HepG2 (cell line): ENCODE measurements around the gene PPOX. TPM values are rescaled to one million over a fixed set of nuclear protein-coding genes. Genes with fewer than 3 reads are reported as not detected.

Experiments
- AGO1 ChIP-seq: fragments of 200-400 bp; formaldehyde crosslinking; IDR thresholded peaks from 2 replicates; pipeline ENCODE4 v1.6.1; 2017; ENCODE audit warnings: mild to moderate bottlenecking, low read depth, low read length, moderate library complexity; ENCODE audit not compliant: poor library complexity, severe bottlenecking
- HMG20B ChIP-seq: conservative IDR thresholded peaks from 2 replicates; pipeline ENCODE4 v1.6.1; 2016; ENCODE audit warnings: missing genetic modification reagents, missing compliant biosample characterization
- IKZF1 ChIP-seq: fragments of 450-650 bp; IDR thresholded peaks from 2 replicates; pipeline ENCODE4 v1.7.1; 2016
- MTA1 ChIP-seq: sonication (generic); formaldehyde crosslinking; IDR thresholded peaks from 2 replicates; pipeline ENCODE4 v1.4.0; 2020; ENCODE audit warnings: missing genetic modification reagents, mild to moderate bottlenecking, borderline replicate concordance
- U2AF1 ChIP-seq: fragments of 200-400 bp; formaldehyde crosslinking; optimal IDR thresholded peaks from 2 replicates; pipeline ENCODE3; 2017; ENCODE audit warnings: mild to moderate bottlenecking, low read depth, low read length
- ZNF567 ChIP-seq: sonication (generic); formaldehyde crosslinking; IDR thresholded peaks from 2 replicates; pipeline ENCODE4 v1.8.1; 2023; ENCODE audit warnings: mild to moderate bottlenecking, missing genetic modification reagents, borderline replicate concordance
- ZNF607 ChIP-seq: sonication (generic); formaldehyde crosslinking; IDR thresholded peaks from 2 replicates; pipeline ENCODE4 v1.5.1; 2020; ENCODE audit warnings: missing genetic modification reagents, mild to moderate bottlenecking, borderline replicate concordance
- ZNF816 ChIP-seq: sonication (generic); formaldehyde crosslinking; IDR thresholded peaks from 2 replicates; pipeline ENCODE4 v1.8.0; 2022; ENCODE audit warnings: missing genetic modification reagents, mild to moderate bottlenecking, borderline replicate concordance
- ZSCAN12 ChIP-seq: sonication (generic); formaldehyde crosslinking; IDR thresholded peaks from 2 replicates; pipeline ENCODE4 v1.9.0; 2021; ENCODE audit warnings: mild to moderate bottlenecking, missing genetic modification reagents
- polyA plus RNA-seq, 8 experiments: library from polyadenylated mRNA; depleted of rRNA in 3 of 8; stranded (reverse) in 7 of 8; unstranded in 1 of 8; fragments of >200 nt; fragmentation: Illumina TruSeq in 4 of 8; extraction: Trizol in 4 of 8; gene quantifications; 2 replicates each; pipeline versions ENCODE4 v1.2.1 to v1.2.3, GENCODE V29; 2011 to 2016; ENCODE audit warnings: low read depth in 4 of 8, missing spikeins in 1 of 8, mixed read lengths in 1 of 8; ENCODE audit not compliant: insufficient read depth in 1 of 8
- total RNA-seq, 5 experiments: library from RNA; depleted of rRNA; stranded (reverse); fragments of >200 nt; fragmentation: Illumina TruSeq; extraction: Trizol; gene quantifications; 2 replicates each; pipeline ENCODE4 v1.2.3, GENCODE V29; 2016; ENCODE audit warnings: low read depth in 1 of 5
- TF ChIP-seq, protein P1 (sequence below): sonication (generic); formaldehyde crosslinking; IDR thresholded peaks from 2 replicates; pipeline ENCODE4 v1.4.0; 2020; ENCODE audit warnings: mild to moderate bottlenecking, low read depth, missing genetic modification reagents
- TF ChIP-seq, protein P2 (sequence below): sonication (generic); formaldehyde crosslinking; IDR thresholded peaks from 2 replicates; pipeline ENCODE4 v1.4.0; 2020; ENCODE audit warnings: mild to moderate bottlenecking, missing genetic modification reagents
- TF ChIP-seq, protein P3 (sequence below): IDR thresholded peaks from 2 replicates; pipeline ENCODE4 v1.6.1; 2016; ENCODE audit warnings: missing compliant biosample characterization, missing genetic modification reagents, borderline replicate concordance
- TF ChIP-seq, protein P4 (sequence below): sonication (generic); formaldehyde crosslinking; IDR thresholded peaks from 2 replicates; pipeline ENCODE4 v1.4.0; 2020; ENCODE audit warnings: low read depth, missing genetic modification reagents

PPOX gene
- total and polyA plus RNA-seq, 2 of the 13 experiments (the other 11 are each of a cell fraction or from before 2014, with no cell fraction given) = 15.5 to 27.7 TPM

DNA sequence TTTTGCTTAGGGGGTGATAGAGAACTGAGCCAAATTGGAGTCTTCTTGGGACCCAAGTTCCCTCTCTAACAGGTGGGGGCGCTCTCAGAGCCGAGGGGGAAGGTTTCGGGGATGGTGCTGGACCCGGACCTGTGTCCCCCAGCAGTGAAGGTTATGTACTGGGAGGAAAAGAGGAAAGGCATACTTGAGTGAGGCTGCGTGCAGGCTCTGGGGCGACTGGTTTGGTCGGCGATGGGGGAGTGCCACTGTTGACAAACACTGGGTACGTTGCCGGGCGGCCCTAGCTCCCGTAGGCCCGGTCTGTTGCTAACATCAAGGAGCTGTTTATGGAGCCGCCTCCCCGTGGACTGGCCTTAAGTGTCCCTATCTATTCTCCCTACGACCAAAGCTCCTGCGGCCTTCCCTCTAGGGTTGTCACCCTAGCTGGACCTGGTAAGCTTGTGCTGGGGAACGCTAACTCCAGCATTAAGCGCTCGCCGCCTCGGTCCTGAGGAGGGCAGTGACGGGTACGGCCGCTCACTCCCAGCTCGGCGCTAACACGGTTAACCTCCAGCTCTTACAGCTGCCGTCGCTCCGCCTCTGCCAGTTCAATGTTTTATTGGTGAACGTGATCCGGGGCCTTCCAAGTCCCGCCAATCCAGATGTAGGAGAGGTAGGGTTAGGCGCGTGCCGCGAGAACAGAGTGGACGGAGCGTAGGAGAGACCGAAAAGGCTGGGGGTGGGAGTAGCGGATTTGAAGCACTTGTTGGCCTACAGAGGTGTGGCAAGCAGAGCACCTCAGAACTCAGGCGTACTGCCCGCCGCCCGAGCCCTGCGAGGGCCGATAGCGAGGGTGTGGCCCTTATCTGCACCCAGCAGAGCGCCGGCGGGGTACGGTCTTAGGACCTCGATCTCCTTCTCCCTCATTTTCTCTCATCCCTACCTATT, at the start of gene PPOX (continued):
- TF ChIP-seq, protein P1, sequence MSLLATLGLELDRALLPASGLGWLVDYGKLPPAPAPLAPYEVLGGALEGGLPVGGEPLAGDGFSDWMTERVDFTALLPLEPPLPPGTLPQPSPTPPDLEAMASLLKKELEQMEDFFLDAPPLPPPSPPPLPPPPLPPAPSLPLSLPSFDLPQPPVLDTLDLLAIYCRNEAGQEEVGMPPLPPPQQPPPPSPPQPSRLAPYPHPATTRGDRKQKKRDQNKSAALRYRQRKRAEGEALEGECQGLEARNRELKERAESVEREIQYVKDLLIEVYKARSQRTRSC (CRISPR knock-in tag) = no peak
- TF ChIP-seq IKZF1 = no peak
- TF ChIP-seq, protein P2, sequence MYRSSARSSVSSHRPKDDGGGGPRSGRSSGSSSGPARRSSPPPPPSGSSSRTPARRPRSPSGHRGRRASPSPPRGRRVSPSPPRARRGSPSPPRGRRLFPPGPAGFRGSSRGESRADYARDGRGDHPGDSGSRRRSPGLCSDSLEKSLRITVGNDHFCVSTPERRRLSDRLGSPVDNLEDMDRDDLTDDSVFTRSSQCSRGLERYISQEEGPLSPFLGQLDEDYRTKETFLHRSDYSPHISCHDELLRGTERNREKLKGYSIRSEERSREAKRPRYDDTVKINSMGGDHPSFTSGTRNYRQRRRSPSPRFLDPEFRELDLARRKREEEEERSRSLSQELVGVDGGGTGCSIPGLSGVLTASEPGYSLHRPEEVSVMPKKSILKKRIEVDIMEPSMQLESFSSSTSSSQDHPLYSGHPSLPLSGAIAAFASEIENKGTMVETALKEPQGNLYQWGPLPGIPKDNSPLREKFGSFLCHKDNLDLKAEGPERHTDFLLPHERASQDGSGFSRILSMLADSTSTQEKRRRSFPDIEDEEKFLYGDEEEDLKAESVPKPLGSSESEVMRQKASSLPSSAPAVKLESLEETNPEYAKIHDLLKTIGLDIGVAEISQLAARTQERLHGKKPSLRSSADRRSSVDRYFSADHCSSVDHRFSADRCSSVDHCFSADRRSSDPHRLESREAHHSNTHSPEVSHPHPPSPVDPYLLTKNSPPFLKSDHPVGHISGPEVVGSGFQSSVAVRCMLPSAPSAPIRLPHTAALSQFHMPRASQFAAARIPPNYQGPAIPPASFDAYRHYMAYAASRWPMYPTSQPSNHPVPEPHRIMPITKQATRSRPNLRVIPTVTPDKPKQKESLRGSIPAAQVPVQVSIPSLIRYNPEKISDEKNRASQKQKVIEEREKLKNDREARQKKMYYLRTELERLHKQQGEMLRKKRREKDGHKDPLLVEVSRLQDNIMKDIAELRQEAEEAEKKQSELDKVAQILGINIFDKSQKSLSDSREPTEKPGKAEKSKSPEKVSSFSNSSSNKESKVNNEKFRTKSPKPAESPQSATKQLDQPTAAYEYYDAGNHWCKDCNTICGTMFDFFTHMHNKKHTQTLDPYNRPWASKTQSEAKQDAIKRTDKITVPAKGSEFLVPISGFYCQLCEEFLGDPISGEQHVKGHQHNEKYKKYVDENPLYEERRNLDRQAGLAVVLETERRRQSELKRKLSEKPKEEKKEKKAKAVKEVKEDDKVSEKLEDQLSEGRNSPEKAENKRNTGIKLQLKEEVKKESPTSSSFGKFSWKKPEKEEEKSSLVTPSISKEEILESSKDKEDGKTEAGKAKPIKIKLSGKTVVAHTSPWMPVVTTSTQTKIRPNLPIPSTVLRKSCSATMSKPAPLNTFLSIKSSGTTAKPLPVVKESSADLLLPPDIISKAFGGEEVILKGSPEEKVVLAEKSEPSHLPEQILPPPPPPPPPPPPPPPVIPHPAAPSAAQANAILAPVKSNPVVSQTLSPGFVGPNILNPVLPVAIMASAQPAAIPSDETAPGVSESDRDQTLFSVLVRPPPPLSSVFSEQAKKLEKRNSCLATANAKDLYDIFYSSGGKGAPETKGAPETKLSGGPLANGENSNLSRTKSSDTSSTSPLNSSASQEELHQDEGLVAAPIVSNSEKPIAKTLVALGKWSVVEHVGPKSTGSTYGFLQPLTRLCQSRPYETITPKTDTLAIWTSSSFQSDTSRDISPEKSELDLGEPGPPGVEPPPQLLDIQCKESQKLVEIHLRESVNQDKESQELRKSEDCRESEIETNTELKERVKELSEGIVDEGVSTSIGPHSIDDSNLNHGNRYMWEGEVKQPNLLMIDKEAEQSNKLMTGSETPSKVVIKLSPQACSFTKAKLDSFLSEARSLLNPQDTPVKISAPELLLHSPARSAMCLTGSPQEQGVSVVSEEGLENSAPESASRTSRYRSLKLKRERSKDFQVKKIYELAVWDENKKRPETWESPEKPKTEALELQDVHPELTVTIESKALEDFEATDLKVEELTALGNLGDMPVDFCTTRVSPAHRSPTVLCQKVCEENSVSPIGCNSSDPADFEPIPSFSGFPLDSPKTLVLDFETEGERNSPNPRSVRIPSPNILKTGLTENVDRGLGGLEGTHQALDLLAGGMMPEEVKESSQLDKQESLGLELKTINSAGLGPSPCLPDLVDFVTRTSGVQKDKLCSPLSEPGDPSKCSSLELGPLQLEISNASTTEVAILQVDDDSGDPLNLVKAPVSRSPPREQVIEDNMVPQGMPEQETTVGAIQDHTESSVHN (CRISPR knock-in tag) = no peak
- TF ChIP-seq U2AF1 = no peak
- no peak for TF ChIP-seq HMG20B (CRISPR knock-in tag)
- TF ChIP-seq, protein P3, sequence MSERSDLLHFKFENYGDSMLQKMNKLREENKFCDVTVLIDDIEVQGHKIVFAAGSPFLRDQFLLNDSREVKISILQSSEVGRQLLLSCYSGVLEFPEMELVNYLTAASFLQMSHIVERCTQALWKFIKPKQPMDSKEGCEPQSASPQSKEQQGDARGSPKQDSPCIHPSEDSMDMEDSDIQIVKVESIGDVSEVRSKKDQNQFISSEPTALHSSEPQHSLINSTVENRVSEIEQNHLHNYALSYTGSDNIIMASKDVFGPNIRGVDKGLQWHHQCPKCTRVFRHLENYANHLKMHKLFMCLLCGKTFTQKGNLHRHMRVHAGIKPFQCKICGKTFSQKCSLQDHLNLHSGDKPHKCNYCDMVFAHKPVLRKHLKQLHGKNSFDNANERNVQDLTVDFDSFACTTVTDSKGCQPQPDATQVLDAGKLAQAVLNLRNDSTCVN (CRISPR knock-in tag) = no peak; the same call in 1 of the 2 replicates
- peak; percentile 66; the same call in 1 of the 2 replicates for TF ChIP-seq ZNF607 (CRISPR knock-in tag)
- peak; percentile 63; the same call in 1 of the 2 replicates for TF ChIP-seq ZNF816 (CRISPR knock-in tag)
- peak; percentile 49 for TF ChIP-seq AGO1
- no peak for TF ChIP-seq ZSCAN12 (CRISPR knock-in tag)
- TF ChIP-seq MTA1 (CRISPR knock-in tag) = 0 out of 2 replicates have a peak, but pooled peaks have one; percentile 16
- TF ChIP-seq, protein P4, sequence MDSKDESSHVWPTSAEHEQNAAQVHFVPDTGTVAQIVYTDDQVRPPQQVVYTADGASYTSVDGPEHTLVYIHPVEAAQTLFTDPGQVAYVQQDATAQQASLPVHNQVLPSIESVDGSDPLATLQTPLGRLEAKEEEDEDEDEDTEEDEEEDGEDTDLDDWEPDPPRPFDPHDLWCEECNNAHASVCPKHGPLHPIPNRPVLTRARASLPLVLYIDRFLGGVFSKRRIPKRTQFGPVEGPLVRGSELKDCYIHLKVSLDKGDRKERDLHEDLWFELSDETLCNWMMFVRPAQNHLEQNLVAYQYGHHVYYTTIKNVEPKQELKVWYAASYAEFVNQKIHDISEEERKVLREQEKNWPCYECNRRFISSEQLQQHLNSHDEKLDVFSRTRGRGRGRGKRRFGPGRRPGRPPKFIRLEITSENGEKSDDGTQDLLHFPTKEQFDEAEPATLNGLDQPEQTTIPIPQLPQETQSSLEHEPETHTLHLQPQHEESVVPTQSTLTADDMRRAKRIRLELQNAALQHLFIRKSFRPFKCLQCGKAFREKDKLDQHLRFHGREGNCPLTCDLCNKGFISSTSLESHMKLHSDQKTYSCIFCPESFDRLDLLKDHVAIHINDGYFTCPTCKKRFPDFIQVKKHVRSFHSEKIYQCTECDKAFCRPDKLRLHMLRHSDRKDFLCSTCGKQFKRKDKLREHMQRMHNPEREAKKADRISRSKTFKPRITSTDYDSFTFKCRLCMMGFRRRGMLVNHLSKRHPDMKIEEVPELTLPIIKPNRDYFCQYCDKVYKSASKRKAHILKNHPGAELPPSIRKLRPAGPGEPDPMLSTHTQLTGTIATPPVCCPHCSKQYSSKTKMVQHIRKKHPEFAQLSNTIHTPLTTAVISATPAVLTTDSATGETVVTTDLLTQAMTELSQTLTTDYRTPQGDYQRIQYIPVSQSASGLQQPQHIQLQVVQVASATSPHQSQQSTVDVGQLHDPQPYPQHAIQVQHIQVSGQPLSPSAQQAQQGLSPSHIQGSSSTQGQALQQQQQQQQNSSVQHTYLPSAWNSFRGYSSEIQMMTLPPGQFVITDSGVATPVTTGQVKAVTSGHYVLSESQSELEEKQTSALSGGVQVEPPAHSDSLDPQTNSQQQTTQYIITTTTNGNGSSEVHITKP (CRISPR knock-in tag) = no peak; the same call in 1 of the 2 replicates
- no peak for TF ChIP-seq ZNF567 (CRISPR knock-in tag)
